ENCODE data around the gene PCNX4.
"Not testable (repeated sequence)": the region's sequence is repeated elsewhere in the genome, so short reads cannot be mapped to it uniquely, and the experiment has no call there.

PCNX4 gene
- 86.3 to 88.7 reads per million in 2 experiments for total RNA-seq

- DNase-seq (ENCODE audit: low read depth) = peak; percentile 92
Measured at GRCh38 chr14:60091550-60092525, at the start of gene PCNX4. Gene PCNX4, plus strand, starts transcription at chr14:60091923. Its CDS starts 15,716 bp downstream, at chr14:60107639.

GRCh38 chr14:60047976-60048375, 43.7 kb upstream of the PCNX4 start:
- DNase-seq (ENCODE audit: low read depth) = not testable (repeated sequence)

- DNase-seq (ENCODE audit: low read depth) = no peak
Measured at GRCh38 chr14:60051721-60052221, 40.0 kb upstream of the PCNX4 start.

GRCh38 chr14:60058087-60058486, 33.6 kb upstream of the PCNX4 start:
- no peak for DNase-seq (ENCODE audit: low read depth)

- no peak for DNase-seq (ENCODE audit: low read depth)
Measured at GRCh38 chr14:60061371-60061770, 30.4 kb upstream of the PCNX4 start.

GRCh38 chr14:60064491-60065072, 27.1 kb upstream of the PCNX4 start:
- no peak for DNase-seq (ENCODE audit: low read depth)

- no peak for DNase-seq (ENCODE audit: low read depth)
Measured at GRCh38 chr14:60067882-60068281, 23.8 kb upstream of the PCNX4 start.

GRCh38 chr14:60079723-60080122, 12.0 kb upstream of the PCNX4 start:
- DNase-seq (ENCODE audit: low read depth) = no peak

- DNase-seq (ENCODE audit: low read depth) = no peak
Measured at GRCh38 chr14:60085085-60085484, 6.6 kb upstream of the PCNX4 start.

- no peak for DNase-seq (ENCODE audit: low read depth)
Measured at GRCh38 chr14:60085693-60086092, 6.0 kb upstream of the PCNX4 start.

GRCh38 chr14:60087668-60088067, 4.1 kb upstream of the PCNX4 start:
- DNase-seq (ENCODE audit: low read depth) = no peak

GRCh38 chr14:60089221-60089620, 2.5 kb upstream of the PCNX4 start:
- DNase-seq (ENCODE audit: low read depth) = no peak

- DNase-seq (ENCODE audit: low read depth) = no peak
Measured at GRCh38 chr14:60090864-60091519, 731 bp upstream of the PCNX4 start.

- no peak for DNase-seq (ENCODE audit: low read depth)
Measured at GRCh38 chr14:60092526-60092920, 800 bp downstream of the PCNX4 start.

- DNase-seq (ENCODE audit: low read depth) = no peak
Measured at GRCh38 chr14:60093080-60093479, 1.4 kb downstream of the PCNX4 start.

- no peak for DNase-seq (ENCODE audit: low read depth)
Measured at GRCh38 chr14:60093606-60094005, 1.9 kb downstream of the PCNX4 start.

GRCh38 chr14:60094306-60094897, 2.7 kb downstream of the PCNX4 start:
- no peak for DNase-seq (ENCODE audit: low read depth)

- no peak for DNase-seq (ENCODE audit: low read depth)
Measured at GRCh38 chr14:60095231-60095630, 3.5 kb downstream of the PCNX4 start.

- no peak for DNase-seq (ENCODE audit: low read depth)
Measured at GRCh38 chr14:60095781-60096450, 4.2 kb downstream of the PCNX4 start.

- DNase-seq (ENCODE audit: low read depth) = no peak
Measured at GRCh38 chr14:60097974-60098373, 6.3 kb downstream of the PCNX4 start.

- not testable (repeated sequence) for DNase-seq (ENCODE audit: low read depth)
Measured at GRCh38 chr14:60099855-60100254, 8.1 kb downstream of the PCNX4 start.

Data from T follicular helper cell (primary cell).